ENCODE results near the gene BTRC.

The BTRC gene

GRCh38 chr10:101557541-101557940 is 203.6 kb downstream of the BTRC start:
- no peak overlapping the region for H3K4me3 ChIP-seq (ENCODE audit: low read length)
- H3K27ac ChIP-seq (ENCODE audit: low read depth, low read length): no peak overlapping the region
- no peaks in the 10 kb centered on the region for H3K27me3 ChIP-seq (ENCODE audit: control insufficient read depth, insufficient read depth, low read length)
- H3K4me1 ChIP-seq (ENCODE audit: control insufficient read depth, insufficient read depth, low read length): no peaks in the 10 kb centered on the region
- no peak overlapping the region for H3K9ac ChIP-seq (ENCODE audit: low read length)
- H3K36me3 ChIP-seq (ENCODE audit: control insufficient read depth, insufficient read depth, low read length): peaks cover 1% of the 10 kb centered on the region

GRCh38 chr10:101558204-101558603 is 204.2 kb downstream of the BTRC start:
- no peaks in the 10 kb centered on the region for H3K27me3 ChIP-seq (ENCODE audit: control insufficient read depth, insufficient read depth, low read length)
- no peak overlapping the region for H3K9ac ChIP-seq (ENCODE audit: low read length)
- no peak overlapping the region for H3K4me3 ChIP-seq (ENCODE audit: low read length)
- no peaks in the 10 kb centered on the region for H3K4me1 ChIP-seq (ENCODE audit: control insufficient read depth, insufficient read depth, low read length)
- H3K27ac ChIP-seq (ENCODE audit: low read depth, low read length): no peak overlapping the region
- no peaks in the 10 kb centered on the region for H3K36me3 ChIP-seq (ENCODE audit: control insufficient read depth, insufficient read depth, low read length)

- H3K4me3 ChIP-seq (ENCODE audit: low read length): no peak overlapping the region
- no peak overlapping the region for H3K27ac ChIP-seq (ENCODE audit: low read depth, low read length)
- H3K36me3 ChIP-seq (ENCODE audit: control insufficient read depth, insufficient read depth, low read length): no peaks in the 10 kb centered on the region
- H3K9ac ChIP-seq (ENCODE audit: low read length): no peak overlapping the region
- no peaks in the 10 kb centered on the region for H3K4me1 ChIP-seq (ENCODE audit: control insufficient read depth, insufficient read depth, low read length)
- no peaks in the 10 kb centered on the region for H3K27me3 ChIP-seq (ENCODE audit: control insufficient read depth, insufficient read depth, low read length)
These were observed 205.0 kb downstream of the BTRC start for GRCh38 chr10:101558671-101559595.

- Histone ChIP-seq H3K4me1 (ENCODE audit: control insufficient read depth, insufficient read depth, low read length) (no peaks in the 10 kb centered on the region), H3K27ac (ENCODE audit: low read depth, low read length) (no peak overlapping the region), H3K36me3 (ENCODE audit: control insufficient read depth, insufficient read depth, low read length) (no peaks in the 10 kb centered on the region), H3K9ac (ENCODE audit: low read length) (no peak overlapping the region), H3K4me3 (ENCODE audit: low read length) (no peak overlapping the region), H3K27me3 (ENCODE audit: control insufficient read depth, insufficient read depth, low read length) (no peaks in the 10 kb centered on the region)
These were observed 205.8 kb downstream of the BTRC start for GRCh38 chr10:101559596-101560297.

GRCh38 chr10:101560298-101561067 is 206.5 kb downstream of the BTRC start:
- Histone ChIP-seq H3K4me1 (ENCODE audit: control insufficient read depth, insufficient read depth, low read length) (no peaks in the 10 kb centered on the region), H3K36me3 (ENCODE audit: control insufficient read depth, insufficient read depth, low read length) (no peaks in the 10 kb centered on the region), H3K27ac (ENCODE audit: low read depth, low read length) (no peak overlapping the region), H3K9ac (ENCODE audit: low read length) (no peak overlapping the region), H3K27me3 (ENCODE audit: control insufficient read depth, insufficient read depth, low read length) (peaks cover 6% of the 10 kb centered on the region), H3K4me3 (ENCODE audit: low read length) (no peak overlapping the region)

- no peak overlapping the region for H3K4me3 ChIP-seq (ENCODE audit: low read length)
- no peaks in the 10 kb centered on the region for H3K4me1 ChIP-seq (ENCODE audit: control insufficient read depth, insufficient read depth, low read length)
- no peak overlapping the region for H3K27ac ChIP-seq (ENCODE audit: low read depth, low read length)
- H3K27me3 ChIP-seq (ENCODE audit: control insufficient read depth, insufficient read depth, low read length): peaks cover 13% of the 10 kb centered on the region
- H3K36me3 ChIP-seq (ENCODE audit: control insufficient read depth, insufficient read depth, low read length): no peaks in the 10 kb centered on the region
- H3K9ac ChIP-seq (ENCODE audit: low read length): no peak overlapping the region
These were observed 207.3 kb downstream of the BTRC start for GRCh38 chr10:101561068-101561915.

GRCh38 chr10:101562231-101562630 is 208.3 kb downstream of the BTRC start:
- no peak overlapping the region for H3K4me3 ChIP-seq (ENCODE audit: low read length)
- no peak overlapping the region for H3K9ac ChIP-seq (ENCODE audit: low read length)
- H3K27me3 ChIP-seq (ENCODE audit: control insufficient read depth, insufficient read depth, low read length): peaks cover 21% of the 10 kb centered on the region
- H3K27ac ChIP-seq (ENCODE audit: low read depth, low read length): no peak overlapping the region
- H3K36me3 ChIP-seq (ENCODE audit: control insufficient read depth, insufficient read depth, low read length): no peaks in the 10 kb centered on the region
- H3K4me1 ChIP-seq (ENCODE audit: control insufficient read depth, insufficient read depth, low read length): no peaks in the 10 kb centered on the region

GRCh38 chr10:101563007-101563406 is 209.0 kb downstream of the BTRC start:
- H3K27me3 ChIP-seq (ENCODE audit: control insufficient read depth, insufficient read depth, low read length): peaks cover 25% of the 10 kb centered on the region
- H3K4me1 ChIP-seq (ENCODE audit: control insufficient read depth, insufficient read depth, low read length): no peaks in the 10 kb centered on the region
- H3K4me3 ChIP-seq (ENCODE audit: low read length): no peak overlapping the region
- H3K9ac ChIP-seq (ENCODE audit: low read length): no peak overlapping the region
- no peak overlapping the region for H3K27ac ChIP-seq (ENCODE audit: low read depth, low read length)
- no peaks in the 10 kb centered on the region for H3K36me3 ChIP-seq (ENCODE audit: control insufficient read depth, insufficient read depth, low read length)

GRCh38 chr10:101563497-101564040 is 209.6 kb downstream of the BTRC start:
- Histone ChIP-seq H3K27ac (ENCODE audit: low read depth, low read length) (no peak overlapping the region), H3K4me1 (ENCODE audit: control insufficient read depth, insufficient read depth, low read length) (no peaks in the 10 kb centered on the region), H3K27me3 (ENCODE audit: control insufficient read depth, insufficient read depth, low read length) (peaks cover 31% of the 10 kb centered on the region), H3K9ac (ENCODE audit: low read length) (no peak overlapping the region), H3K4me3 (ENCODE audit: low read length) (no peak overlapping the region), H3K36me3 (ENCODE audit: control insufficient read depth, insufficient read depth, low read length) (no peaks in the 10 kb centered on the region)

GRCh38 chr10:101564490-101564991 is 210.6 kb downstream of the BTRC start:
- Histone ChIP-seq H3K9ac (ENCODE audit: low read length) (no peak overlapping the region), H3K27ac (ENCODE audit: low read depth, low read length) (no peak overlapping the region), H3K36me3 (ENCODE audit: control insufficient read depth, insufficient read depth, low read length) (no peaks in the 10 kb centered on the region), H3K27me3 (ENCODE audit: control insufficient read depth, insufficient read depth, low read length) (peaks cover 32% of the 10 kb centered on the region), H3K4me1 (ENCODE audit: control insufficient read depth, insufficient read depth, low read length) (no peaks in the 10 kb centered on the region), H3K4me3 (ENCODE audit: low read length) (no peak overlapping the region)

- no peak overlapping the region for H3K27ac ChIP-seq (ENCODE audit: low read depth, low read length)
- H3K27me3 ChIP-seq (ENCODE audit: control insufficient read depth, insufficient read depth, low read length): peaks cover 38% of the 10 kb centered on the region
- H3K4me3 ChIP-seq (ENCODE audit: low read length): no peak overlapping the region
- no peak overlapping the region for H3K9ac ChIP-seq (ENCODE audit: low read length)
- no peaks in the 10 kb centered on the region for H3K4me1 ChIP-seq (ENCODE audit: control insufficient read depth, insufficient read depth, low read length)
- no peaks in the 10 kb centered on the region for H3K36me3 ChIP-seq (ENCODE audit: control insufficient read depth, insufficient read depth, low read length)
These were observed 211.5 kb downstream of the BTRC start for GRCh38 chr10:101565370-101565900.

All from rectal smooth muscle tissue (tissue), 1 donor.